Non-pigmented ciliary epithelial cell (primary cell): Measurements from ENCODE around the gene CNST.
"Not testable (repeated sequence)": the region's sequence is repeated elsewhere in the genome, so short reads cannot be mapped to it uniquely, and the experiment has no call there.

Source experiments
- DNase-seq: peaks from one replicate; pipeline ENCODE4 v3.0.0-alpha.2; 2010; ENCODE audit warnings: low read depth

Gene CNST

DNA sequence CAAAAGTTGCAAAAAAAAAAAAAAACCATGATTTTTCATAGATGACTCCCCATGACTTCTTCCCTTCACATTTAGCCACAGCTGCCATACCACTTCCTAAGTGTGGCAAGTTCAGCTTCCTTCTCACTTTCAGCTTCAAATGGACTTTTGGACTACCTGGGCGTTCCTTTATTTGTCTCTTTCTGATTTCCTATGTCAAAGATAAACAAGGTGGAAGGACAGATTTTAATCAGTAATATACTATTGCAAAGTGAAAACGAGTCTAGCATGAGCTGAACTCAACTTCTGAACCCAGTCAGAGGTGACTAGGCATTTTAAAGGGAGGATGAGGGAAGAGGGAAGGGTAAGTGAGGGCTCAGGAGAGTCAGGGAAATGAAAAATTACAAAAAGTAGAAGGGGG is 143.6 kb downstream of the CNST start:
- no peak for DNase-seq

DNA sequence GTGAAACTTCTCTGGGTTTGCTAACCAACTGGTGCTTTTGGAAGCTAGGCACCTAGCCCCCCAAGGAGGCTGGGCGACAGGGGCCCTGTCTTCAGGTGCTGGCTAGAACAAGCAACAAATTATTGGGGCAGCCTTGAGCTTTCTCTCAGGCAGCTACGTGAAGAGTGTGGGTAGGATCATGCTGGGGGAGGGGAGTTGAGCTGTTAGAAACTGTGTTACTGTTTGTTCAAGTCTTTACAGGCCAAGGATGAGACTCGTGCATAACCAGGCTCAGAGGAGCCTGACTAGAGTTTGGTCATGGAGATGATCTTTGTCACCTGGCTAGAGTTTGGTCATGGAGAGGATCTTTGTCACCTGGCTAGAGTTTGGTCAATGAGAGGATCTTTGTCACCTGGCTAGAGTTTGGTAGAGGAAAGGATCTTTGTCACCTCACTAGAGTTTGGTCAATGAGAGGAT is 145.3 kb downstream of the CNST start:
- DNase-seq = no peak

- not testable (repeated sequence) for DNase-seq
These were observed 146.2 kb downstream of the CNST start for GRCh38 chr1:246712428-246712827.
